ENCODE data around the gene TMEM266.

GRCh38 chr15:76208786-76209424 is 149.1 kb downstream of the TMEM266 start:
- TF ChIP-seq POLR2A (IDR thresholded peaks at IDR 0.05; ENCODE audit: extremely low read depth, insufficient read length) (no peak), CTCF (IDR thresholded peaks at IDR 0.05; ENCODE audit: low read depth, low read length) (no peak), MAX (IDR thresholded peaks at IDR 0.05; ENCODE audit: low read depth, low read length) (no peak)
